ENCODE measurements around the gene SYNGR2.

The SYNGR2 gene

DNA sequence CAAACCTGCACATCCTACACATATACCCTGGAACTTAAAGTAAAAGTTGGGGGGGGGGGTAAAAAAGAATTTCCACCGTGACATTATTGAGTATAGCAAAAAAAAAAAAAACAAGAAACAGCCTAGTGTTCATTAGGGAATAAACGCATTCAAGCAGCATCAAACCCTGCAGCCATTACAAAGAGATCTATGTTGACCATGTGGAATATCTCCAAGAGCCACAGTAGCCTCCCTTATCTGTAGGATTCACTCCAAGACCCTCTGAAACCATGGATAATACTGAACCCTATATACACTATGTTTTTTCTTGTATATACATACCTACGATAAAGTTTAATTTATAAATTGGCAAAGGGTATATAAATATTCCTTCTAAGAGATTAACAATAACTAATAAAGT is 40.1 kb downstream of the SYNGR2 start:
- DNase-seq: no peak

DNA sequence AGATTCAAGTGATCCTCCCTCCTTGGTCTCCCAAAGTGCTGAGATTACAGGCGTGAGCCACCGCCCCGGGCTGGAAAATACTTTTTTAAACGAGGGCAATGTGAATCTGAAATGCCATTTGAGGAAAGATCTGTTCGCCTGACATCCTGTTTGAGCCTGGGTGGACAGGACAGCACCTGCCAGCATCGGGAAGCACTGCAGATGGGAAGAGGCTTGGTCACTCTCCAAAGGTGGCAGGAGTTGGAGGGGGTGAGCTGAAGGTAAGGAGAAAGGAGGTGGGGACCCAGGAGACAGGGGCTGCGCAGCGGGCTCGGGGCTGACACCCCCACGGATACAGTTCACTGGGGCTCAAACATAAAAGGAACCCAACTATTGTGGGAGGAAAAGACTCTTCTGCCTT is 41.7 kb downstream of the SYNGR2 start:
- no peak for DNase-seq

DNA sequence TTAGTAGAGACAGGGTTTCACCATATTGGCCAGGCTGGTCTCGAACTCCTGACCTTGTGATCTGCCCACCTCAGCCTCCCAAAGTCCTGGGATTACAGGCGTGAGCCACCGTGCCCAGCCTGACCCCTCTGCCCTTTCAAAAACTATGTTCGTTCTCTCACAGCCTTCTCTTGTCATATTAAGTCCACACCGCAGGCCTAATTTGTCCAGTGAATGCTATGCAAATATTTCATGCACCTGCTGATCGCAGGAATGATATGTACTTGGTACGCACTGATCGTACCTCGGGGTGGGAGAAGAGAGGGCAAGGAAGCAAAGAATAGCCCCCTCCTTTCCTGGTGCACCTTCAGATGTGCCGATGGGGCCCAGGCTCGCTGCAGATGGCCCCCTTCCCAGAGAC is 42.7 kb downstream of the SYNGR2 start:
- DNase-seq: no peak

DNA sequence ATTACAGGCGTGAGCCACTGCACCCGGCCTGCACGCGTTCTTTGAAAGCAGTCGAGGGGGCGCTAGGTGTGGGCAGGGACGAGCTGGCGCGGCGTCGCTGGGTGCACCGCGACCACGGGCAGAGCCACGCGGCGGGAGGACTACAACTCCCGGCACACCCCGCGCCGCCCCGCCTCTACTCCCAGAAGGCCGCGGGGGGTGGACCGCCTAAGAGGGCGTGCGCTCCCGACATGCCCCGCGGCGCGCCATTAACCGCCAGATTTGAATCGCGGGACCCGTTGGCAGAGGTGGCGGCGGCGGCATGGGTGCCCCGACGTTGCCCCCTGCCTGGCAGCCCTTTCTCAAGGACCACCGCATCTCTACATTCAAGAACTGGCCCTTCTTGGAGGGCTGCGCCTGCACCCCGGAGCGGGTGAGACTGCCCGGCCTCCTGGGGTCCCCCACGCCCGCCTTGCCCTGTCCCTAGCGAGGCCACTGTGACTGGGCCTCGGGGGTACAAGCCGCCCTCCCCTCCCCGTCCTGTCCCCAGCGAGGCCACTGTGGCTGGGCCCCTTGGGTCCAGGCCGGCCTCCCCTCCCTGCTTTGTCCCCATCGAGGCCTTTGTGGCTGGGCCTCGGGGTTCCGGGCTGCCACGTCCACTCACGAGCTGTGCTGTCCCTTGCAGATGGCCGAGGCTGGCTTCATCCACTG is 45.8 kb downstream of the SYNGR2 start, which contains the start of gene BIRC5:
Gene BIRC5 (plus strand): TSS at position 238 of the 690 bp plus-strand sequence. CDS start 64 bp downstream, at position 302.
- peak; percentile 83 for DNase-seq

DNA sequence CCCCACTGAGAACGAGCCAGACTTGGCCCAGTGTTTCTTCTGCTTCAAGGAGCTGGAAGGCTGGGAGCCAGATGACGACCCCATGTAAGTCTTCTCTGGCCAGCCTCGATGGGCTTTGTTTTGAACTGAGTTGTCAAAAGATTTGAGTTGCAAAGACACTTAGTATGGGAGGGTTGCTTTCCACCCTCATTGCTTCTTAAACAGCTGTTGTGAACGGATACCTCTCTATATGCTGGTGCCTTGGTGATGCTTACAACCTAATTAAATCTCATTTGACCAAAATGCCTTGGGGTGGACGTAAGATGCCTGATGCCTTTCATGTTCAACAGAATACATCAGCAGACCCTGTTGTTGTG is 46.3 kb downstream of the SYNGR2 start:
- no peak for DNase-seq

DNA sequence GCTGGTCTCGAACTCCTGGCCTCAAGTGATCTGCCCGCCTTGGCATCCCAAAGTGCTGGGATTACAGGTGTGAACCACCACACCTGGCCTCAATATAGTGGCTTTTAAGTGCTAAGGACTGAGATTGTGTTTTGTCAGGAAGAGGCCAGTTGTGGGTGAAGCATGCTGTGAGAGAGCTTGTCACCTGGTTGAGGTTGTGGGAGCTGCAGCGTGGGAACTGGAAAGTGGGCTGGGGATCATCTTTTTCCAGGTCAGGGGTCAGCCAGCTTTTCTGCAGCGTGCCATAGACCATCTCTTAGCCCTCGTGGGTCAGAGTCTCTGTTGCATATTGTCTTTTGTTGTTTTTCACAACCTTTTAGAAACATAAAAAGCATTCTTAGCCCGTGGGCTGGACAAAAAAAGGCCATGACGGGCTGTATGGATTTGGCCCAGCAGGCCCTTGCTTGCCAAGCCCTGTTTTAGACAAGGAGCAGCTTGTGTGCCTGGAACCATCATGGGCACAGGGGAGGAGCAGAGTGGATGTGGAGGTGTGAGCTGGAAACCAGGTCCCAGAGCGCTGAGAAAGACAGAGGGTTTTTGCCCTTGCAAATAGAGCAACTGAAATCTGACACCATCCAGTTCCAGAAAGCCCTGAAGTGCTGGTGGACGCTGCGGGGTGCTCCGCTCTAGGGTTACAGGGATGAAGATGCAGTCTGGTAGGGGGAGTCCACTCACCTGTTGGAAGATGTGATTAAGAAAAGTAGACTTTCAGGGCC is 51.2 kb downstream of the SYNGR2 start:
- no peak for DNase-seq
